HEK293 (cell line): ENCODE data around the gene ZNF23.

ENCODE experiments used
- CTCF ChIP-seq: fragments of 450-650 bp; formaldehyde crosslinking; IDR thresholded peaks from 2 replicates; pipeline ENCODE4 v1.5.1; 2016; ENCODE audit warnings: missing biosample characterization, missing genetic modification characterization
- SP2 ChIP-seq: fragments of 450-650 bp; formaldehyde crosslinking; IDR thresholded peaks from 2 replicates; pipeline ENCODE4 v1.5.1; 2016; ENCODE audit warnings: missing biosample characterization, missing genetic modification characterization
- TCF7L2 ChIP-seq: IDR thresholded peaks from 2 replicates; pipeline ENCODE4 v1.6.1; 2011; ENCODE audit warnings: low read depth, mild to moderate bottlenecking, inconsistent platforms, low read length, moderate library complexity, borderline replicate concordance
- ZEB2 ChIP-seq: fragments of 450-650 bp; formaldehyde crosslinking; IDR thresholded peaks from 2 replicates; pipeline ENCODE4 v1.5.1; 2016; ENCODE audit warnings: missing biosample characterization, missing genetic modification characterization
- ZNF121 ChIP-seq: fragments of 450-650 bp; formaldehyde crosslinking; IDR thresholded peaks from 2 replicates; pipeline ENCODE4 v1.5.1; 2016; ENCODE audit warnings: missing biosample characterization, missing genetic modification characterization
- ZNF24 ChIP-seq: fragments of 450-650 bp; formaldehyde crosslinking; IDR thresholded peaks from 2 replicates; pipeline ENCODE4 v1.5.1; 2016; ENCODE audit warnings: missing biosample characterization, missing genetic modification characterization
- ZNF37A ChIP-seq: fragments of 450-650 bp; IDR thresholded peaks from 2 replicates; pipeline ENCODE4 v1.5.1; 2018; ENCODE audit warnings: missing biosample characterization, missing genetic modification characterization
- ZNF513 ChIP-seq: fragments of 450-650 bp; IDR thresholded peaks from 2 replicates; pipeline ENCODE4 v1.5.1; 2018; ENCODE audit warnings: missing biosample characterization, missing genetic modification characterization
- ZNF629 ChIP-seq: fragments of 450-650 bp; formaldehyde crosslinking; IDR thresholded peaks from 2 replicates; pipeline ENCODE4 v1.5.1; 2017; ENCODE audit warnings: missing biosample characterization, missing genetic modification characterization
- ZNF76 ChIP-seq: fragments of 450-650 bp; formaldehyde crosslinking; IDR thresholded peaks from 2 replicates; pipeline ENCODE4; 2016; ENCODE audit warnings: low read depth, missing biosample characterization, missing genetic modification characterization, borderline replicate concordance

- TF ChIP-seq ZNF37A (tag by site-specific recombination) (no peak), CTCF (no peak), ZNF121 (no peak), ZNF24 (tag by site-specific recombination) (no peak), ZNF76 (no peak), ZNF629 (tag by site-specific recombination) (no peak), SP2 (tag by site-specific recombination) (no peak), ZNF513 (tag by site-specific recombination) (no peak), TCF7L2 (no peak), ZEB2 (tag by site-specific recombination) (no peak)
These were observed 17.4 kb upstream of the ZNF23 start for GRCh38 chr16:71479420-71479819.
